Sigmoid colon (tissue), 7 donors: ENCODE measurements around the gene NDST1. TPM values are rescaled to one million over a fixed set of nuclear protein-coding genes. Genes with fewer than 3 reads are reported as not detected.

Experiments used
- DNase-seq: peaks from one replicate; pipeline ENCODE4 v3.0.0-alpha.2; 2019
- H3K27ac ChIP-seq, 4 donors: fragments of 200-600 bp; sonication (generic); one replicate each; pipeline ENCODE4 v1.5.1; 2016 to 2019; ENCODE audit warnings: mild to moderate bottlenecking in 1 of 4
- H3K27me3 ChIP-seq, 3 donors: fragments of 200-600 bp; sonication (generic); one replicate each; pipeline ENCODE4 v1.5.1; 2019; ENCODE audit warnings: mild to moderate bottlenecking in 1 of 3
- H3K36me3 ChIP-seq, 4 donors: fragments of 200-600 bp; sonication (generic); one replicate each; pipeline ENCODE4 v1.5.1; 2016 to 2019
- H3K4me1 ChIP-seq, 4 donors: fragments of 200-600 bp; sonication (generic); one replicate each; pipeline ENCODE4 v1.5.1; 2017 to 2019
- H3K4me3 ChIP-seq, 4 donors: fragments of 200-600 bp; sonication (generic); one replicate each; pipeline ENCODE4 v1.5.1; 2017 to 2019; ENCODE audit warnings: mild to moderate bottlenecking in 2 of 4, moderate library complexity in 1 of 4
- H3K9me3 ChIP-seq, 4 donors: fragments of 200-600 bp in 3 of 4; sonication (generic) in 3 of 4; one replicate each; pipeline versions ENCODE4 v1.5.1 to v1.6.1; 2013 to 2019
- EP300 ChIP-seq, 4 donors: sonication (generic); formaldehyde crosslinking; IDR thresholded peaks; one replicate each; pipeline ENCODE4 v1.6.1; 2017; ENCODE audit warnings: antibody characterized with exemption in 4 of 4
- POLR2A ChIP-seq, 2 donors: fragments of 450-650 bp; IDR thresholded peaks; one replicate each; pipeline ENCODE4 v1.6.1; 2016; ENCODE audit warnings: antibody characterized with exemption in 2 of 2, mild to moderate bottlenecking in 2 of 2, moderate library complexity in 2 of 2
- POLR2AphosphoS5 ChIP-seq, 4 donors: sonication (generic); formaldehyde crosslinking; IDR thresholded peaks; one replicate each; pipeline ENCODE4 v1.6.1; 2017; ENCODE audit warnings: antibody characterized with exemption in 4 of 4
- WGBS, 2 donors: extraction: QIAGEN DNeasy Blood & Tissue Kit; methylation state at CpG; one replicate each; pipeline ENCODE4 v1.1.7; 2013; 5-methylcytosine and 5-hydroxymethylcytosine counted together
- intact Hi-C: fragments of 100-400 bp; cut with DNase I; formaldehyde crosslinking; loops from one replicate; pipeline ENCODE4 v1.15.1; 2023
- polyA plus RNA-seq, 3 donors: library from polyadenylated mRNA; stranded (reverse); fragments of 200-250 nt; gene quantifications; one replicate each; pipeline ENCODE4 v1.2.3, GENCODE V29; 2013
- total RNA-seq, 4 donors: library from RNA; depleted of rRNA; stranded (reverse); fragments of >200 nt; gene quantifications; one replicate each; pipeline ENCODE4 v1.1.0, GENCODE V29; 2016
- TF ChIP-seq, protein P1 (sequence below), 4 experiments: fragments of 450-650 bp in 3 of 4; fragments of 200-600 bp in 1 of 4; IDR thresholded peaks; one replicate each; pipeline ENCODE4 v1.5.1; 2016 to 2019; ENCODE audit warnings: antibody characterized with exemption in 4 of 4, mild to moderate bottlenecking in 3 of 4, moderate library complexity in 2 of 4
- donor health status: healthy with polysubstance abuse.
- donor health status: Bipolar disorder and iron deficiency.
- donor health status: healthy.

The NDST1 gene
- total RNA-seq (10 to 100 TPM; 26.5 to 74.8 (median 43.7) TPM), polyA plus RNA-seq (10 to 100 TPM in 2 of 3 donors, 1 to 10 TPM in 1; 5.4 to 39.4 (median 13.9) TPM)

DNA sequence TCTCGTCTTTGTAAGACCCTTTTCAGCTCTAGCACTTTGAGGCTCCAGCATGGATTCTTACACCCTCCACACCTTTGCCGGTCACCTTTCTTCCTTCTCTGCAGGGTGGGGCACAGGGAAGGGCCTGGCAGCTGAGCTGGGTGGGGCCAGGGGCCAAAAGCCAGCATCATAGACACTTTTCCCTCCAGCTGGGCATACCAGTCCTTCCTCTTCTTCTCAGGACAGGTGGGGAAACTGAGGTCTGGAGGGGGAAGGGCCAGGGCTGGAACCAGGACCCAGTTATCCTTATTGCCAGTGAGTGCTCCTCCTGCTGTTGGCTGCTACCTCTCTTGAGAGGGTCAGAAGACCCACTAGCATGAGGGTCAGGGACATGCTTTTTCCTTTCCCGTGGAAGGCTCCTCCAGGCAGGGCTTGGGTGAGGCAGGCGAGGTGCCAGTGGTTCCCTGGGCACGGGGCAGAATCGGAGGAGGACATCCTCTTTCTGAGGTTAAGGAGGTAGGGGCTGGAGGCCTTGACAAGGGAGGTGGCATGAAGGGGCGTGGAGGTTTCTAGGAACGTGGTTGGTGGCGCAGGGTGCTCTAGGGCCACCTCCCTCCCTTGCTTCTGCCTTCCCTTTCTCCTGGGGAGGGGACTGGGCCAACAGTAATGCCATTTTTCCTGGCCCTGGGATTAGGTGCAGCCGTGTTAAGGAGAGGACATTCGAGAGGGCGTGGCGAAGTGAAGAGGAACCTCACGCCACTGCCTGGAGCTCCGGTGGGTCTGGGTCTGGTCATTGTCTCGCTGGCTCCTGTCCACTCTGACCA lies at the start of gene NDST1:
TSS of gene NDST1 (plus strand) at position 658 of the 803 bp plus-strand sequence. CDS start 13,124 bp downstream, outside the sequence.
- DNase-seq: no peak
- Histone ChIP-seq H3K4me3 (no peak within 1 kb of the TSS), H3K4me1 (peaks cover 0 to 98% (median 96%) of the 10 kb centered on the region in 4 donors), H3K36me3 (no peaks in the 10 kb centered on the region), H3K27me3 (no peaks in the 10 kb centered on the region), H3K27ac (peak within 1 kb of the TSS; percentile 8 to 69 (median 48)), H3K9me3 (no peaks in the 10 kb centered on the region)
- TF ChIP-seq, protein P1, sequence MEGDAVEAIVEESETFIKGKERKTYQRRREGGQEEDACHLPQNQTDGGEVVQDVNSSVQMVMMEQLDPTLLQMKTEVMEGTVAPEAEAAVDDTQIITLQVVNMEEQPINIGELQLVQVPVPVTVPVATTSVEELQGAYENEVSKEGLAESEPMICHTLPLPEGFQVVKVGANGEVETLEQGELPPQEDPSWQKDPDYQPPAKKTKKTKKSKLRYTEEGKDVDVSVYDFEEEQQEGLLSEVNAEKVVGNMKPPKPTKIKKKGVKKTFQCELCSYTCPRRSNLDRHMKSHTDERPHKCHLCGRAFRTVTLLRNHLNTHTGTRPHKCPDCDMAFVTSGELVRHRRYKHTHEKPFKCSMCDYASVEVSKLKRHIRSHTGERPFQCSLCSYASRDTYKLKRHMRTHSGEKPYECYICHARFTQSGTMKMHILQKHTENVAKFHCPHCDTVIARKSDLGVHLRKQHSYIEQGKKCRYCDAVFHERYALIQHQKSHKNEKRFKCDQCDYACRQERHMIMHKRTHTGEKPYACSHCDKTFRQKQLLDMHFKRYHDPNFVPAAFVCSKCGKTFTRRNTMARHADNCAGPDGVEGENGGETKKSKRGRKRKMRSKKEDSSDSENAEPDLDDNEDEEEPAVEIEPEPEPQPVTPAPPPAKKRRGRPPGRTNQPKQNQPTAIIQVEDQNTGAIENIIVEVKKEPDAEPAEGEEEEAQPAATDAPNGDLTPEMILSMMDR (IDR thresholded peaks at IDR 0.05): no peak
- no peak for TF ChIP-seq EP300 (IDR thresholded peaks at IDR 0.05)
- TF ChIP-seq POLR2A (IDR thresholded peaks at IDR 0.05): no peak
- TF ChIP-seq POLR2AphosphoS5 (IDR thresholded peaks at IDR 0.05): no peak
- 30 to 71% methylated on average over 16 of the region's 16 CpGs for WGBS, 2 donors
- intact Hi-C loops: no loop called here

GRCh38 chr5:150458802-150459557 lies 49.0 kb upstream of the NDST1 start:
- H3K27ac ChIP-seq: peak overlapping the region in 2 of 4 donors; percentile 3 to 41
- H3K36me3 ChIP-seq: no peaks in the 10 kb centered on the region
- TF ChIP-seq, protein P1 (IDR thresholded peaks at IDR 0.05): peak; percentile 51 to 92 (median 60)
- no peak for TF ChIP-seq EP300 (IDR thresholded peaks at IDR 0.05)
- intact Hi-C loops: loop anchor here (1.0 to 5.0 kb wide), 4 partner anchors 64 to 388 kb away; partner anchors contain the start of gene IRGM
- 17 to 22% methylated on average over 36 of the region's 36 CpGs for WGBS, 2 donors
- peak; percentile 88 for DNase-seq
- peaks cover 0 to 12% (median 8%) of the 10 kb centered on the region in 4 donors for H3K4me1 ChIP-seq
- H3K27me3 ChIP-seq: no peaks in the 10 kb centered on the region
- peak overlapping the region in 2 of 4 donors; percentile 13 to 34 for H3K4me3 ChIP-seq
- H3K9me3 ChIP-seq: no peaks in the 10 kb centered on the region

DNA sequence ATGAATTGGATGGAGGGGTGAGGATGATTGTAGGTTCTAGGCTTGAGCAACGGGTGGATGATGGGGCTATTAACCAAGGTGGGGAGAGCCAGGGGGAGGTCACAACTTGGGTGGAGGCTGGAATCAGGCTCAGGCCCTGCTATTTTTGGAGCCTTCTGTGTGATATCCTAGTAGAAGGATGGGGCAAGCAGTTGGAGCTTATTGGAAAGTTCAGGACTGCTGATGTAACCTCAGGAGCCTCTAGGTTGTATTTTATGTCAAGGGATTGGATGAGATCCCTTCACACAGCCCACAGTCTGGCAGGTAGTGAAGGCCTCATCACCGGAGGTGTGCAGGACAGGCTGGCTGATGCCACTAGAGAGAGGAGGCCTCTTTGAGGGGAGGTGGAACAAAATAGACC lies 47.1 kb upstream of the NDST1 start:
- Histone ChIP-seq H3K4me1 (peaks cover 0 to 20% (median 10%) of the 10 kb centered on the region in 4 donors), H3K27ac (no peak overlapping the region), H3K4me3 (no peak overlapping the region), H3K9me3 (no peaks in the 10 kb centered on the region), H3K36me3 (no peaks in the 10 kb centered on the region), H3K27me3 (no peaks in the 10 kb centered on the region)
- intact Hi-C loops: no loop called here
- no peak for DNase-seq
- WGBS, 2 donors: 54 to 59% methylated on average over 2 of the region's 2 CpGs
- TF ChIP-seq POLR2AphosphoS5 (IDR thresholded peaks at IDR 0.05): no peak
- TF ChIP-seq POLR2A (IDR thresholded peaks at IDR 0.05): no peak
- TF ChIP-seq, protein P1 (IDR thresholded peaks at IDR 0.05): no peak
- no peak for TF ChIP-seq EP300 (IDR thresholded peaks at IDR 0.05)

DNA sequence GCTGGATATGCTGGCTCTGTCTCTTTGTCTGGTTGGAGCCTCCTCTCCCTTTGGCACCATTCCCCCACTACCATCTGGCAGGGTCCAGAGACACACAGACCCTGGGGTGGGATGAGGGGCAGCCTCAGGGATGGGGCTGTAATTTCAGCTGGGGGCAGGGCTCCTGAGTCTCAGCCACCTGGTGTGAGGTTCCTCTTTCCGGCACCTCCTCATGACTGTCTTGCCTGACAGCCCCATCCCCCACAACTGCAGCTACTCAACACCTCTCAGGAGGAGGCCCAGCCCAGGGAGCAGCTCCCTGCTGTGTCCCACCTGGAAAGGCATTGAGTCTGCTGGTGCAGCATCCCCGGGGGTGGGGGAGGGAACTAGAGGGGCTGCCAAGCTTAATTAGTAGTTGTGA lies 46.7 kb upstream of the NDST1 start:
- WGBS, 2 donors: 35 to 55% methylated on average over 2 of the region's 2 CpGs
- H3K27ac ChIP-seq: no peak overlapping the region
- H3K36me3 ChIP-seq: no peaks in the 10 kb centered on the region
- DNase-seq: no peak
- H3K4me1 ChIP-seq: peaks cover 0 to 20% (median 10%) of the 10 kb centered on the region in 4 donors
- no peaks in the 10 kb centered on the region for H3K9me3 ChIP-seq
- TF ChIP-seq, protein P1 (IDR thresholded peaks at IDR 0.05): no peak
- TF ChIP-seq POLR2AphosphoS5 (IDR thresholded peaks at IDR 0.05): no peak
- no peak for TF ChIP-seq EP300 (IDR thresholded peaks at IDR 0.05)
- TF ChIP-seq POLR2A (IDR thresholded peaks at IDR 0.05): no peak
- H3K27me3 ChIP-seq: no peaks in the 10 kb centered on the region
- H3K4me3 ChIP-seq: no peak overlapping the region
- intact Hi-C loops: no loop called here
